ENCODE data around the gene IFFO2. TPM values are rescaled to one million over a fixed set of nuclear protein-coding genes. Genes with fewer than 3 reads are reported as not detected.

IFFO2 gene
- total and polyA plus RNA-seq, 2 donors (not counting 1 experiment from before 2014, with no cell fraction given), result 16.8 to 19.2 TPM

DNA sequence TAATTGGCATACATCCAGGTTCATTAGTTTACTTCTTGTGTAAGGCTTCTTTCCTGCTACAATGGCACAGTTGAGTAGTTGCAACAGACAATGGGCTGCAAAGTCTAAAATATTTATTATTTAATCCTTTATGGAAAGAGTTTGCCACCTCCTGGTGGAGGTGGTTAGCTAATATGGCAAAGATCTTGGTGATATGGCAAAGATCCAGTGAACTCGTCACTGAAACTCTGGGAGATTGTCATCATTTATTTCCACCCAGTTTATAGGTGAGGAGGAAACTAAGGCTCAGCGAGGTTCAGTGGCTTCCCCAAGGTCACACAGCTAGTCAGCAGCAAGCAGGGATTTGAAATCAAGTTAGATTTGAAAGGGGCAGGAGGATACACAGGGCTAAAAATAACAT lies 16.1 kb upstream of the IFFO2 start:
- DNase-seq, result peak; percentile 63
- Histone ChIP-seq H3K36me3 (replicated peaks in 1 of 2; ENCODE audit: control extremely low read depth in 1 of 2, control insufficient read depth in 1 of 2, extremely low read depth in 1 of 2, insufficient read depth in 2 of 2, low read length in 1 of 2) (no peaks in the 10 kb centered on the region), H3K27ac (ENCODE audit: low read length in 2 of 2) (no peak overlapping the region), H2AFZ (ENCODE audit: insufficient read depth, low read depth, low read length, poor library complexity, severe bottlenecking) (no peak overlapping the region), H3K79me2 (ENCODE audit: control insufficient read depth, insufficient read depth, low read length) (no peaks in the 10 kb centered on the region), H3K27me3 (replicated peaks in 1 of 4; ENCODE audit: control extremely low read depth in 1 of 4, control insufficient read depth in 3 of 4, insufficient read depth in 4 of 4, low read length in 3 of 4) (no peaks in the 10 kb centered on the region), H3K4me3 (ENCODE audit: control extremely low read depth in 1 of 5, extremely low read depth in 1 of 5, insufficient read depth in 1 of 5, low read depth in 2 of 5, low read length in 4 of 5) (no peak overlapping the region), H4K20me1 (ENCODE audit: control insufficient read depth, insufficient read depth, low read length, poor library complexity, severe bottlenecking) (no peaks in the 10 kb centered on the region), H3K9me3 (ENCODE audit: control extremely low read depth in 1 of 3, control insufficient read depth in 2 of 3, insufficient read depth in 1 of 3, low read length in 2 of 3) (no peaks in the 10 kb centered on the region), H3K9ac (ENCODE audit: low read length) (no peak overlapping the region), H3K4me2 (replicated peaks; ENCODE audit: low read depth, low read length, poor library complexity, severe bottlenecking) (no peak overlapping the region), H3K4me1 (ENCODE audit: control insufficient read depth in 2 of 2, insufficient read depth in 2 of 2, low read length in 2 of 2) (no peaks in the 10 kb centered on the region)
- intact Hi-C loops (cut with micrococcal nuclease), result loop anchor here (1.0 to 5.0 kb wide), 4 partner anchors 16 to 65 kb away; partner anchors contain the start of gene IFFO2
- WGBS (ENCODE audit: insufficient coverage), result no CpG with 5 or more reads among the region's 2 CpGs
- CTCF ChIA-PET, result interaction anchor here (0.7 to 7.3 kb wide), 23 partner anchors 9 to 97 kb away, joined by 3 to 194 read pairs (median 5); partner anchors contain the start of genes ALDH4A1 and IFFO2
- H3K4me3 Mint-ChIP-seq, result no peak overlapping the region
- H3K9me3 Mint-ChIP-seq (ENCODE audit: insufficient read depth), result no peaks in the 10 kb centered on the region
- POLR2A ChIA-PET, result interaction anchor here (1.7 kb wide), 1 partner anchor 65 kb away, joined by 7 read pairs; no protein-coding TSS in a partner anchor
- peaks cover 18% of the 10 kb centered on the region for H3K27me3 Mint-ChIP-seq
- H3K27ac Mint-ChIP-seq, result no peak overlapping the region
- no peak for TF ChIP-seq EZH2 (IDR thresholded peaks at IDR 0.05; ENCODE audit: borderline replicate concordance, insufficient read depth, low read depth, low read length, poor library complexity, severe bottlenecking)
- TF ChIP-seq, protein P1, sequence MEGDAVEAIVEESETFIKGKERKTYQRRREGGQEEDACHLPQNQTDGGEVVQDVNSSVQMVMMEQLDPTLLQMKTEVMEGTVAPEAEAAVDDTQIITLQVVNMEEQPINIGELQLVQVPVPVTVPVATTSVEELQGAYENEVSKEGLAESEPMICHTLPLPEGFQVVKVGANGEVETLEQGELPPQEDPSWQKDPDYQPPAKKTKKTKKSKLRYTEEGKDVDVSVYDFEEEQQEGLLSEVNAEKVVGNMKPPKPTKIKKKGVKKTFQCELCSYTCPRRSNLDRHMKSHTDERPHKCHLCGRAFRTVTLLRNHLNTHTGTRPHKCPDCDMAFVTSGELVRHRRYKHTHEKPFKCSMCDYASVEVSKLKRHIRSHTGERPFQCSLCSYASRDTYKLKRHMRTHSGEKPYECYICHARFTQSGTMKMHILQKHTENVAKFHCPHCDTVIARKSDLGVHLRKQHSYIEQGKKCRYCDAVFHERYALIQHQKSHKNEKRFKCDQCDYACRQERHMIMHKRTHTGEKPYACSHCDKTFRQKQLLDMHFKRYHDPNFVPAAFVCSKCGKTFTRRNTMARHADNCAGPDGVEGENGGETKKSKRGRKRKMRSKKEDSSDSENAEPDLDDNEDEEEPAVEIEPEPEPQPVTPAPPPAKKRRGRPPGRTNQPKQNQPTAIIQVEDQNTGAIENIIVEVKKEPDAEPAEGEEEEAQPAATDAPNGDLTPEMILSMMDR (IDR thresholded peaks at IDR 0.05), result peak; percentile 69
- H3K4me1 Mint-ChIP-seq, result no peaks in the 10 kb centered on the region
- peak; percentile 39 for ATAC-seq (ENCODE audit: low read depth)

DNA sequence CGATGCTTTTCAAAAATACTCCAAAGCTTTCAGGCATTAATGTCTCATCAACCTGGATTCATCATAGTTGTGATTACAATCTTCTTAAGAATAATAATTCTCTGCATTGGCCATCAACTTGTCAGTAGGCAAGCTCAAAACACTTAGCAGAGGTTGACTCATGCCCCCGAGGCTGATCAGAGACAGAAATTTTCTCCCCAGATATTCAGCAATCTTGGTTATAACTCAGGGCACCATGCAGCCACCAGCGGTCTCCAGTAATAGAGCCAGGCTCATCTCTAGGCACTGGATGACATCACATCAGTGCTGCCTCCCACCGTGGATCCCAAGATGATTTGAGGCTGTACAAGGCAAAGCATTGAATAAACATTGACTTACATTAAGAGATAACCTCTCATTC lies 14.3 kb upstream of the IFFO2 start:
- POLR2A ChIA-PET, result no interaction called here
- ATAC-seq (ENCODE audit: low read depth) (no peak), DNase-seq (no peak)
- Mint-ChIP-seq H3K4me3 (no peak overlapping the region), H3K27ac (no peak overlapping the region), H3K27me3 (peaks cover 22% of the 10 kb centered on the region), H3K4me1 (no peaks in the 10 kb centered on the region), H3K9me3 (ENCODE audit: insufficient read depth) (no peaks in the 10 kb centered on the region)
- no peak overlapping the region for H3K4me2 ChIP-seq (replicated peaks; ENCODE audit: low read depth, low read length, poor library complexity, severe bottlenecking)
- CTCF ChIA-PET, result interaction anchor here (0.8 to 9.7 kb wide), 10 partner anchors 10 to 86 kb away, joined by 3 to 133 read pairs (median 4); partner anchors contain the start of genes ALDH4A1 and IFFO2
- H3K27ac ChIP-seq (ENCODE audit: low read length in 2 of 2), result no peak overlapping the region
- H3K4me3 ChIP-seq (ENCODE audit: control extremely low read depth in 1 of 5, extremely low read depth in 1 of 5, insufficient read depth in 1 of 5, low read depth in 2 of 5, low read length in 4 of 5), result no peak overlapping the region
- intact Hi-C loops (cut with micrococcal nuclease), result loop anchor here (5.0 kb wide), 1 partner anchor 43 kb away; no protein-coding TSS in a partner anchor
- no peaks in the 10 kb centered on the region for H3K9me3 ChIP-seq (ENCODE audit: control extremely low read depth in 1 of 3, control insufficient read depth in 2 of 3, insufficient read depth in 1 of 3, low read length in 2 of 3)
- H4K20me1 ChIP-seq (ENCODE audit: control insufficient read depth, insufficient read depth, low read length, poor library complexity, severe bottlenecking), result no peaks in the 10 kb centered on the region
- H3K79me2 ChIP-seq (ENCODE audit: control insufficient read depth, insufficient read depth, low read length), result no peaks in the 10 kb centered on the region
- H3K36me3 ChIP-seq (replicated peaks in 1 of 2; ENCODE audit: control extremely low read depth in 1 of 2, control insufficient read depth in 1 of 2, extremely low read depth in 1 of 2, insufficient read depth in 2 of 2, low read length in 1 of 2), result no peaks in the 10 kb centered on the region
- 86% methylated on average over 3 of the region's 4 CpGs for WGBS (ENCODE audit: insufficient coverage)
- H3K4me1 ChIP-seq (ENCODE audit: control insufficient read depth in 2 of 2, insufficient read depth in 2 of 2, low read length in 2 of 2), result no peaks in the 10 kb centered on the region
- peaks cover 0 to under 1% (median 0%) of the 10 kb centered on the region in 4 experiments for H3K27me3 ChIP-seq (replicated peaks in 1 of 4; ENCODE audit: control extremely low read depth in 1 of 4, control insufficient read depth in 3 of 4, insufficient read depth in 4 of 4, low read length in 3 of 4)
- TF ChIP-seq, protein P1 (IDR thresholded peaks at IDR 0.05), result no peak
- TF ChIP-seq EZH2 (IDR thresholded peaks at IDR 0.05; ENCODE audit: borderline replicate concordance, insufficient read depth, low read depth, low read length, poor library complexity, severe bottlenecking), result no peak
- no peak overlapping the region for H3K9ac ChIP-seq (ENCODE audit: low read length)
- no peak overlapping the region for H2AFZ ChIP-seq (ENCODE audit: insufficient read depth, low read depth, low read length, poor library complexity, severe bottlenecking)
